Aorta (tissue), 5 donors: ENCODE measurements around the gene UPF3A. TPM values are rescaled to one million over a fixed set of nuclear protein-coding genes. Genes with fewer than 3 reads are reported as not detected.
A peak's percentile ranks its signal among the peaks of the same experiment; 100 is the strongest.

ENCODE experiments used
- ATAC-seq: fragments of 200-7000 bp; cut with Tn5 transposase; one replicate; pipeline ENCODE4 v1.9.1; 2022; ENCODE audit warnings: moderate library complexity; ENCODE audit not compliant: low FRiP score
- DNase-seq, 2 donors: peaks; one replicate each; pipeline ENCODE4 v3.0.0-alpha.2; 2020
- H3K27ac ChIP-seq, 2 donors: one replicate each; pipeline ENCODE4 v1.5.1; 2013; ENCODE audit warnings: low read length in 2 of 2, mild to moderate bottlenecking in 2 of 2, moderate library complexity in 2 of 2, control low read depth in 1 of 2, inconsistent platforms in 1 of 2, low read depth in 1 of 2
- H3K27me3 ChIP-seq, 2 donors: one replicate each; pipeline ENCODE4 v1.6.1; 2013; ENCODE audit warnings: control low read depth in 1 of 2, low read length in 1 of 2, mild to moderate bottlenecking in 1 of 2, moderate library complexity in 1 of 2; ENCODE audit not compliant: insufficient read depth in 2 of 2, control insufficient read depth in 1 of 2
- H3K36me3 ChIP-seq, 2 donors: one replicate each; pipeline ENCODE4 v1.6.1; 2013; ENCODE audit warnings: control low read depth in 1 of 2, low read length in 1 of 2, mild to moderate bottlenecking in 1 of 2; ENCODE audit not compliant: insufficient read depth in 2 of 2, control insufficient read depth in 1 of 2
- H3K4me1 ChIP-seq, 2 donors: one replicate each; pipeline ENCODE4 v1.6.1; 2013; ENCODE audit warnings: low read length in 2 of 2, control low read depth in 1 of 2, mild to moderate bottlenecking in 1 of 2, moderate library complexity in 1 of 2; ENCODE audit not compliant: insufficient read depth in 2 of 2, control insufficient read depth in 1 of 2
- H3K4me3 ChIP-seq, 2 donors: one replicate each; pipeline ENCODE4 v1.5.1; 2013; ENCODE audit warnings: low read length in 2 of 2, control low read depth in 1 of 2, mild to moderate bottlenecking in 1 of 2
- H3K9me3 ChIP-seq: one replicate; pipeline ENCODE4 v1.6.1; 2013; ENCODE audit warnings: mild to moderate bottlenecking, low read length; ENCODE audit not compliant: control insufficient read depth
- WGBS, 2 donors: extraction: QIAGEN DNeasy Blood & Tissue Kit; methylation state at CpG; one replicate each; pipeline ENCODE4 v1.1.7; 2013; 5-methylcytosine and 5-hydroxymethylcytosine counted together
- intact Hi-C, 2 donors: fragments of 100-400 bp; cut with DNase I; formaldehyde crosslinking; loops; one replicate each; pipeline versions ENCODE4 v1.14.2 to v1.15.0; 2022
- long read RNA-seq, 2 donors: library from polyadenylated mRNA; unstranded; transcript quantifications; one replicate each; pipeline ENCODE4 v2.0.0, GENCODE V29; 2020 to 2021
- polyA plus RNA-seq, 2 donors: library from polyadenylated mRNA; stranded (reverse); fragments of 200-250 nt; gene quantifications; one replicate each; pipeline ENCODE4 v1.2.3, GENCODE V29; 2013
- total RNA-seq, 2 donors: library from RNA; stranded (reverse); fragmentation: NEBNext Ultra II Directional; extraction: Animal tissue kit (Norgen Biotek cat#: 25700); gene quantifications; one replicate each; pipeline ENCODE4 v1.2.1, GENCODE V29; 2021
- donor health status: healthy with polysubstance abuse.
- donor health status: Bipolar disorder and iron deficiency.
- donor health status: DM: no; HTN: no; CAD: no.
- donor health status: DM: no; HTN: no; CAD: no.
- donor health status: DM: yes; HTN: yes; CAD: no.

The UPF3A gene
- total RNA-seq (10 to 100 TPM; 40.5 to 62.2 TPM), polyA plus RNA-seq (100 to 1,000 TPM in 1 of 2 donors, 10 to 100 TPM in 1; 56.3 to 110 TPM)
- long read RNA-seq, donor 1, partial matches to known transcripts: 43 of 76 reads
- long read RNA-seq, donor 1, other reads (novel, unspliced or antisense): 28 of 76 reads
- long read RNA-seq, donor 2, partial matches to known transcripts: 18 of 39 reads
- long read RNA-seq, donor 2, other reads (novel, unspliced or antisense): 14 of 39 reads

- ATAC-seq (peak; percentile 97), DNase-seq (peak; percentile 92 to 95)
- H3K4me1 ChIP-seq: no peaks in the 10 kb centered on the region
- H3K9me3 ChIP-seq: no peaks in the 10 kb centered on the region
- H3K27ac ChIP-seq: peak within 1 kb of the TSS; percentile 73 to 91
- no peaks in the 10 kb centered on the region for H3K27me3 ChIP-seq
- H3K4me3 ChIP-seq: peak within 1 kb of the TSS; percentile 65 to 84
- 1% methylated on average over 56 to 89 of the region's 89 CpGs for WGBS, 2 donors
- no peaks in the 10 kb centered on the region for H3K36me3 ChIP-seq
- intact Hi-C loops: no loop called here
Measured at GRCh38 chr13:114281351-114282040, at the start of gene UPF3A. Gene UPF3A, plus strand, starts transcription at chr13:114281601. Its CDS starts 39 bp downstream, at chr13:114281640.

GRCh38 chr13:114231886-114232285 is 49.5 kb upstream of the UPF3A start:
- WGBS, 2 donors: 79 to 83% methylated on average over 8 of the region's 8 CpGs

GRCh38 chr13:114234266-114234644 is 47.1 kb upstream of the UPF3A start:
- DNase-seq: no peak
- H3K27me3 ChIP-seq: no peaks in the 10 kb centered on the region
- peaks cover 0 to 5% of the 10 kb centered on the region in 2 donors for H3K36me3 ChIP-seq
- intact Hi-C loops: no loop called here
- H3K4me1 ChIP-seq: no peaks in the 10 kb centered on the region
- H3K9me3 ChIP-seq: no peaks in the 10 kb centered on the region
- no peak overlapping the region for H3K27ac ChIP-seq
- peak overlapping the region; percentile 21 to 83 for H3K4me3 ChIP-seq
- 43 to 55% methylated on average over 4 of the region's 4 CpGs for WGBS, 2 donors
- ATAC-seq: no peak

More at GRCh38 chr13:114231886-114232285, 49.5 kb upstream of the UPF3A start:
- Histone ChIP-seq H3K27me3 (no peaks in the 10 kb centered on the region), H3K27ac (no peak overlapping the region), H3K4me3 (no peak overlapping the region), H3K36me3 (no peaks in the 10 kb centered on the region), H3K9me3 (no peaks in the 10 kb centered on the region), H3K4me1 (no peaks in the 10 kb centered on the region)
- intact Hi-C loops: no loop called here
- DNase-seq (no peak), ATAC-seq (no peak)

- no peaks in the 10 kb centered on the region for H3K27me3 ChIP-seq
- ATAC-seq (peak; percentile 97), DNase-seq (peak; percentile 95 to 96)
- H3K4me1 ChIP-seq: no peaks in the 10 kb centered on the region
- intact Hi-C loops: no loop called here
- no peaks in the 10 kb centered on the region for H3K9me3 ChIP-seq
- H3K27ac ChIP-seq: peak within 1 kb of the TSS in 1 of 2 donors; percentile 47
- peaks cover 0 to 6% of the 10 kb centered on the region in 2 donors for H3K36me3 ChIP-seq
- H3K4me3 ChIP-seq: peak within 1 kb of the TSS; percentile 83 to 91
- 1% methylated on average over 50 to 76 of the region's 76 CpGs for WGBS, 2 donors
Measured at GRCh38 chr13:114234645-114235421, 46.6 kb upstream of the UPF3A start, which contains the start of gene CDC16. Gene CDC16, plus strand, starts transcription at chr13:114234897. Its CDS starts 188 bp downstream, at chr13:114235085.

- peaks cover 0 to 6% of the 10 kb centered on the region in 2 donors for H3K36me3 ChIP-seq
- H3K4me3 ChIP-seq: peak overlapping the region; percentile 83 to 91
- no peaks in the 10 kb centered on the region for H3K4me1 ChIP-seq
- intact Hi-C loops: no loop called here
- no peak for DNase-seq
- no peak for ATAC-seq
- peak overlapping the region in 1 of 2 donors; percentile 25 for H3K27ac ChIP-seq
- no peaks in the 10 kb centered on the region for H3K9me3 ChIP-seq
- 4% methylated on average over 10 of the region's 10 CpGs for WGBS, 2 donors
- no peaks in the 10 kb centered on the region for H3K27me3 ChIP-seq
Measured at GRCh38 chr13:114235697-114236096, 45.7 kb upstream of the UPF3A start.

GRCh38 chr13:114236227-114236626 is 45.2 kb upstream of the UPF3A start:
- H3K9me3 ChIP-seq: no peaks in the 10 kb centered on the region
- no peak overlapping the region for H3K4me3 ChIP-seq
- intact Hi-C loops: no loop called here
- peaks cover 0 to 7% of the 10 kb centered on the region in 2 donors for H3K36me3 ChIP-seq
- no peaks in the 10 kb centered on the region for H3K27me3 ChIP-seq
- 67 to 69% methylated on average over 4 of the region's 4 CpGs for WGBS, 2 donors
- H3K4me1 ChIP-seq: no peaks in the 10 kb centered on the region
- DNase-seq (no peak), ATAC-seq (no peak)
- no peak overlapping the region for H3K27ac ChIP-seq

GRCh38 chr13:114237415-114238112 is 43.8 kb upstream of the UPF3A start:
- Histone ChIP-seq H3K4me3 (no peak overlapping the region), H3K27me3 (no peaks in the 10 kb centered on the region), H3K36me3 (peaks cover 0 to 13% of the 10 kb centered on the region in 2 donors), H3K27ac (no peak overlapping the region), H3K4me1 (no peaks in the 10 kb centered on the region), H3K9me3 (no peaks in the 10 kb centered on the region)
- no peak for ATAC-seq
- no peak for DNase-seq
- intact Hi-C loops: no loop called here
- whole genome bisulfite sequencing, 2 donors: 85% methylated on average over 7 of the region's 7 CpGs

GRCh38 chr13:114241918-114242317 is 39.5 kb upstream of the UPF3A start:
- intact Hi-C loops: no loop called here
- DNase-seq: no peak
- WGBS, 2 donors: 93 to 94% methylated on average over 6 of the region's 6 CpGs
- Histone ChIP-seq H3K27ac (no peak overlapping the region), H3K9me3 (no peaks in the 10 kb centered on the region), H3K4me1 (no peaks in the 10 kb centered on the region), H3K4me3 (no peak overlapping the region), H3K27me3 (no peaks in the 10 kb centered on the region), H3K36me3 (peaks cover 3 to 19% of the 10 kb centered on the region in 2 donors)
- no peak for ATAC-seq
